Activated T-cell treated with anti-CD3 and anti-CD28 coated beads for 4 hours (primary cell): ENCODE measurements around the gene SCAF4.

Experiments
- DNase-seq: peaks from one replicate; pipeline ENCODE4 v3.0.0-alpha.2; 2020

Gene SCAF4

DNA sequence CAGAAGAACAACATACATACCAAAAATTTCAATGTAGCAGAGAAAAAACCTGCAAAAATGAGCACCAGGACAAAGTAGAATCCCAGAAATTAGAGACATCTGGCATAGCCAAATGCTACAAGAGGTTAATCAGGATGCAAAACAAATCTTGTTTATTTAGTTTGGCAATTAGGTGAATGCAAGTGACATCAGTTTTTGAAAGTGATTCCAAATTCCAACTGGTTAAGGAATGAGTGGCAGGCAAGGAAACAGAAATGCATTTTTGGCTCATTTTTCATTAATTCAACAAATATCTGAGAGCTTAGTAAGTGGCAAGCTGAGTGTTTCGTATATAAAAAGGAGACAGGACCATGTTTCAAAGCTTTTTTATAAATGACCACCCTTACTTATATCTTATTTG is 21.3 kb downstream of the SCAF4 start:
- DNase-seq: no peak

DNA sequence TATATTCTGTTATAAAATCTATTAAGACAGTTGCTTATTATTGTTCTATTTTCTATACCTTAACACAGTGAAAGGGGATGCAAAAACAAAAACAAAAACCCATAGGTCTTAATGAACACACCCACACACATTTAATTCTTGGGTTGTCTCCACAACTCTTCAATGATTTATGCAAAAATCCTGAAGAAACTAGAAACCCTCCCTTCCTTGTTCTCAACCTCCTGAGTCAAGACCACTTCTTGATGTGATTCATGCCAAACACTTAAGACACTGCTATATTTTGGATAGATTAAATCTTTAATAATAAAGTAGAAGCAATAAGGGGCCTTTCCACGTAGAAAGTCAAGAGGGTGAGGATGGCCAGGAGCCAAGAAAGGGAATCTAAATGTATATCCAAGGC is 23.4 kb downstream of the SCAF4 start:
- DNase-seq: no peak

GRCh38 chr21:31707499-31707898 is 24.4 kb downstream of the SCAF4 start:
- DNase-seq: no peak

DNA sequence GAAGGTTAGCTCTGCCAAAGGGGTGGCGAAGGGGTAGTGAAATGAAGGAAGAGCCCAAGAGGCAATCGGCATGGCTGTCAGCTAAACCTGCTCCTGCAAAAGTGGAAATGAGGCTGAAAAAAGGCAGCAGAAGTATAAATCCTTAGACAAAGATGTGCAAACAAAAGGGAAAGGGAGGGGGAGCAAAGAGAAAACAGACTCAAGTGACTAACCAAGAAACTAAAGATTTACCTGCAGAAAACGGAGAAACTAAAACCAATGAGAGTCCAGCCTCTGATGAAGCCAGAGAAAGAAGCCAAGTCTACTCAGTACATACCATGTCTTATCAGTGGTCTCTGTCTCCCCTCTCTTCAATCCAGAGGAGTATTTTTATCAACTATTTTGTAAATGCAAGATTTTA is 25.4 kb downstream of the SCAF4 start:
- no peak for DNase-seq

DNA sequence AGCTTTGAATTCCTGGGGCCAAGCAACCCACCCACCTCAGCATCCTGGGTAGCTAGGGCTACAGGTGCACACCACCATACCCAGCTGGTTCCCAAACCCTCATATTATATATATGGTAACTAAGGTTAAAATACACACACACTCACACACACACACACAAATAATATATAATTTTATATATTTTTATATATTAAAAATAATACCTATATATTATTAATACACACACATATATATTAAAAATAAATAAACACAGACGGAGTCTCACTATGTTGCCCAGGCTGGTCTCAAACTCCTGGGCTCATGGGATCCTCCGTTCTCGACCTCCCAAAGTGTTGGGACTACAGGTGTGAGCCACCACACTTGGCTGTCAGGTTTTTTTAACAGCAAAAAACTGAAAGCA is 31.9 kb downstream of the SCAF4 start:
- DNase-seq: no peak

DNA sequence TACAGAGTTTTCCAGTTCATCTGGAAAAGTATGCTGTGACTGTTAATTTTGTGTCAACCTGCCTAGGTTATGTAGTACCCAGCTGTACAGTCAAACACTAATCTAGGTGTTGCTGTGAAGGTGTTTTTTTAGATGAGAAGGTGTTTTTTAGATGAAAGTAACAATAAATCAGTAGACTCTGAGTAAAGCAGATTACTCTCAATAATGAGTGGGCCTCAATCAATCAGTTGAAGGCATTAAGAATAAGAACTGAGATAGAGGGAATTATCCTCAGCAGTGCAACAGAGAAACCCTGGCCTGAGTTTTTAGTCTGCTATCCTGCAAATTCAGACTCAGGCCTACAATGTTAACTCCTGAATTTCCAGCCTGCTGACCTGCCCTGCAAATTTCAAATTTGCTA is 33.5 kb downstream of the SCAF4 start:
- no peak for DNase-seq

- no peak for DNase-seq
Measured at GRCh38 chr21:31696424-31696823, 35.5 kb downstream of the SCAF4 start.

DNA sequence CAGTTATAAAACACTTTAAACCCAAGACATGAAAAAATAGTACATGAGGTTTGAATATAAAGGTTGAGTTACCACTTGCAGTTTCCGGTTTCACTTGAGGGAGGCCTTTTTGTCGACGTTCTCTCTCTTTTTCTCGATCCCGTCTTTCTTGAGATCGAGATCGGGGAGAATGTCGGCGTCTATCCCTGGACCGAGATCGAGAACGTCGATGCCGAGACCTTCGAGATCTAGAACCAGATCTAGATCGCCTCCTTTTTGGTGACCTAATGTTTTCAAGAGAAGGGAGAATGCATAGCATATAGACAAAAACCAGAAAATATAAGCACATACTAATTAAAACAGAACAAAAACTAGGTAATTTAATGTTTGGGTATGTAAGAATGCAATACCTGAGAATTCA is 38.7 kb downstream of the SCAF4 start:
- DNase-seq: no peak

GRCh38 chr21:31688603-31689368 is 43.1 kb downstream of the SCAF4 start:
- no peak for DNase-seq

GRCh38 chr21:31687108-31687507 is 44.8 kb downstream of the SCAF4 start:
- no peak for DNase-seq

- no peak for DNase-seq
Measured at GRCh38 chr21:31686272-31686915, 45.5 kb downstream of the SCAF4 start.

DNA sequence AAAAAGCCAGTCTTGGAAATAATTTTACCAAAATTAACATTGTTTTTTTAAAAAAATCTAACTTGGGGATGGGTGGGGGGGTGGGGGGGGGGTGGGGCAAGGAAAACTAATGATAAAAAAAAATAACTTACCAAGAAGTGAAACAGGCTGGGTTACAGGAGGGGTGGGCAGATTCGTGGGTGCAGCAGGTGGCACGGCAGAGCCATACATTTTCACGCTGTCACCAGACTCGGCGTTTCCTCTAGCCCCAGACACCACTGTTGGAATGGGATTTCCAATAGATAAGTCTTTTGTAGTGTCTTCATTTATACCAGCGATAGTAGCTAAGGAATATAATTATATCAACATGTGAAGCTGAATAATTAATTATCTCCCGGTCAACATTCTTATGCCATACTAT is 47.0 kb downstream of the SCAF4 start:
- DNase-seq: no peak

DNA sequence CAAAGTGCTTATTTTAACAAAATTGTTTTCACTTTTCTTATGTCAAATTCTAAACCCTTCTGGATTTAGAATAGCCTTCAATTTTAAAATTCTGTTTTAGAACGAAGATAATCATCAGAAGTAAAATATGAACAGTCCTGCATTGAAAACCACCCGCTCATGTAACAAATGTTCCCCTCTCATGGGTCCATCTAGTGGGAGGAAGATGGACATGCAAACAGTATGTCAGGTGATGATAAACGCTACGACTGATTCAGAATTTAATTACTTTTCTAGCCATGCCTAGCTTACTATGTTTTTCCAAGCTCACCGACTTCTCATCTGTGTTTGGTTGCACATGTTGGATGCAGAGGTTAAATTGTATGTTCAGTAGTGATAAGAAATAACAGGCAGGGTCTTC is 48.9 kb downstream of the SCAF4 start:
- no peak for DNase-seq

GRCh38 chr21:31682620-31683019 is 49.3 kb downstream of the SCAF4 start:
- no peak for DNase-seq

GRCh38 chr21:31678478-31678877 is 53.4 kb downstream of the SCAF4 start:
- no peak for DNase-seq

DNA sequence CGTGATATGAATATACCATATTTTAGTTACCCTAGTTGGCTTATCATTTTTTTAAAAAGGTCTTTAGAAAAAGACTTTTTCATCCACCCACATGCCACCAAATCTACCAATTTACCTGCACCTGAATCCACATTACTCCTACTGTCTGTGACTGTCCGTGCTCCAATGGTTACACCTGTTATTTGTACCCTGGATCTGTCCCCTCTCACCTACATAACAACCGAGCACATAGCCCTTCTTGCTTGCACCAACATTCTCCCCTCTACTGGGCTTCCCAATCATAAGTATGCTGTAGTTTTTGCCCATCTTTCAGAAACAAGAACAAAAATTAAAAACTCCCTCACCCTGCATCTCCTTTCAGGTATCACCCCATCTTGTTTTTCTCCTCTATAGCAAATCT is 54.9 kb downstream of the SCAF4 start:
- no peak for DNase-seq

DNA sequence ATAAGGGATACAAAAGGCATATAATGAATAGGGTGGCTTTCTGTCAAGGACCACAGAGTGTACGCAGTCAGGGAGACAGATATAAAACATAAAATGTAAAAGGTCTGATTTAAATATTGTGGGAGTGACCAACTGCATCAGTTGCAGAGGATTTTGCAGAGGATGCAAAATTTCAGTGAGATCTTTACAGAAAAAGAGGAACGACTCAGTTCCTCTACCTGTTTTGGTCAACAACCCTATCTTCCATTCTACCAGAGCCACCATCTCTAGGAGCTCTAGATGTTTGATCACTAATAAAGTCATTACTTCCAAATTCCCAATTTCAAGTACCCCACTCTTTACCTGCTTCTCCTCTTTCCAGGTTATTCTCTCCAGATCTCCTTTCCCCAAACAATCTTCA is 56.0 kb downstream of the SCAF4 start:
- no peak for DNase-seq

DNA sequence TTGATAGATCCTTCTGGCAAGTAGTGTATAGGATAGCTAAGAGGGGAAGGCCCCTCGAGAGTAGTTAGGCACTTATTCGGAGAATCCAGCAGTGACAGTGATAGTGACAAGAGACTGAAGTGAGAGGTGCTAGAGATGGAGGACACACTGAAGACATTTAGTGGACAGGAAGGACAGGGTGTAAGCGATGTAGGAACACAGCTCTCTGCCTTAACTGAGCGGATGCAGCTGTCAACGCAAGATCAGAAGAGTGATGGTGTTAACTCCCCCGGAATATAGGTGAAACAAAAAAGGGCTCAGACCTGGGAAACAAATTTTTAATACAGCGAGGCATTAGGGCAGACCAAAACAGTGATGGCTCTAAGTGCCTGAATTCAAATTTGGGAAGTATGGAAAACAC is 56.6 kb downstream of the SCAF4 start:
- DNase-seq: no peak

- no peak for DNase-seq
Measured at GRCh38 chr21:31673321-31673912, 58.5 kb downstream of the SCAF4 start.

GRCh38 chr21:31671931-31672330 is 60.0 kb downstream of the SCAF4 start:
- no peak for DNase-seq

DNA sequence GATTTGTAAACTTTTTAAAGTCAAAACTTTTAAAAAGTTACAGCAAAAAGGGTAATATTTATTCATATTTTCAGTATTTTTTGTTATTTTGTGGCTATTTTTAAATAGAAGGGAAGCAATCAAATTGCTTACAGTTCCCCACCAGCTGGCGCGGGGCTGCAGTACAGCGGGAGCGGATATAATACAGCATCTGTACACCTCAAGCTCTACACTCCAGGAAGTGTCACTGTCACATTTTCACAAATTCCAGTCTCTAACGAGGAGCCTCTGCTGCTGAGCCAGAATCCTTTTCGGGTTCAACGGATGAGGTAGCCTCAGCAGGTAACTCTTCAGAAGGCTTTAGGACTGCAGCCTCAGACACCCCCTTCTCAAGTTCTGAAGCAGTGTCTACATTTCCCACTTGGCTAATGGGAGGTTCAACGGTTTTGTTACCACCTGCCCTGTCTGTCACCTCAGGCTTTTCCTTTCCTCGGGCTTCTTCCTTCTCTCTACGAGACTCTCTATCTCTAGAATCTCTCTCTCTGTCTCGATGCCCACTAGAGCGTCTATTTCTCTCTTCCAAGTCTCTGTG is 60.7 kb downstream of the SCAF4 start:
- DNase-seq: no peak

- DNase-seq: no peak
Measured at GRCh38 chr21:31670070-31670469, 61.8 kb downstream of the SCAF4 start.

DNA sequence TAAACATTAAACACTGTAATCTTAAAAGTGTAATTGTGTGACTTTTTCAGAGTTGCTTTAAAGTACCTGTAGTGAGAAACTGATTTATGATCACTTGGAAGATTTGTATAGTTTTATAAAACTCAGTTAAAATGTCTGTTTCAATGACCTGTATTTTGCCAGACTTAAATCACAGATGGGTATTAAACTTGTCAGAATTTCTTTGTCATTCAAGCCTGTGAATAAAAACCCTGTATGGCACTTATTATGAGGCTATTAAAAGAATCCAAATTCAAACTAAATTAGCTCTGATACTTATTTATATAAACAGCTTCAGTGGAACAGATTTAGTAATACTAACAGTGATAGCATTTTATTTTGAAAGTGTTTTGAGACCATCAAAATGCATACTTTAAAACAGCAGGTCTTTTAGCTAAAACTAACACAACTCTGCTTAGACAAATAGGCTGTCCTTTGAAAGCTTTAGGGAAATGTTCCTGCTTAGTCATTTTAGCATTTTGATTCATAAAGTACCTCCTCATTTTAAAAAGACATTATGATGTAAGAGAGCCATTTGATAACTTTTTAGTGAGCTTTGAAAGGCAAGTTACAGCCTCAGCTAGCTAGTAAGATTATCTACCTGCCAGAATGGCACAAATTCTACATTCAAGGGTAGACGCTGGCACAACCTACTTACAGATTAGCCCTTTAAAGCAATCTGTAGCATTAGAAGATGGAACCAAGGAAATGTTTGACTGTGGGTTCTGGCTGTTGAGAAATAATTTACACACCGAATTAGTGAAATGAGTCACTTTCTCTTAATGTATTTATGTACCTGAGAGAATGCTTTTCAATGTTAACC is 63.0 kb downstream of the SCAF4 start:
- no peak for DNase-seq
